Measurements from ENCODE around the gene SH3PXD2A.

- TF ChIP-seq POLR2A (IDR thresholded peaks at IDR 0.05) (no peak), POLR2AphosphoS5 (IDR thresholded peaks at IDR 0.05) (no peak)
- TF ChIP-seq, protein P1, sequence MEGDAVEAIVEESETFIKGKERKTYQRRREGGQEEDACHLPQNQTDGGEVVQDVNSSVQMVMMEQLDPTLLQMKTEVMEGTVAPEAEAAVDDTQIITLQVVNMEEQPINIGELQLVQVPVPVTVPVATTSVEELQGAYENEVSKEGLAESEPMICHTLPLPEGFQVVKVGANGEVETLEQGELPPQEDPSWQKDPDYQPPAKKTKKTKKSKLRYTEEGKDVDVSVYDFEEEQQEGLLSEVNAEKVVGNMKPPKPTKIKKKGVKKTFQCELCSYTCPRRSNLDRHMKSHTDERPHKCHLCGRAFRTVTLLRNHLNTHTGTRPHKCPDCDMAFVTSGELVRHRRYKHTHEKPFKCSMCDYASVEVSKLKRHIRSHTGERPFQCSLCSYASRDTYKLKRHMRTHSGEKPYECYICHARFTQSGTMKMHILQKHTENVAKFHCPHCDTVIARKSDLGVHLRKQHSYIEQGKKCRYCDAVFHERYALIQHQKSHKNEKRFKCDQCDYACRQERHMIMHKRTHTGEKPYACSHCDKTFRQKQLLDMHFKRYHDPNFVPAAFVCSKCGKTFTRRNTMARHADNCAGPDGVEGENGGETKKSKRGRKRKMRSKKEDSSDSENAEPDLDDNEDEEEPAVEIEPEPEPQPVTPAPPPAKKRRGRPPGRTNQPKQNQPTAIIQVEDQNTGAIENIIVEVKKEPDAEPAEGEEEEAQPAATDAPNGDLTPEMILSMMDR (IDR thresholded peaks at IDR 0.05 in 8 of 11, conservative IDR thresholded peaks at IDR 0.05 in 3 of 11) = no peak
Observed at GRCh38 chr10:103549349-103549685, 306.1 kb downstream of the SH3PXD2A start.
